Prostate gland (tissue), 2 donors: ENCODE results near the gene NDFIP1. TPM values are rescaled to one million over a fixed set of nuclear protein-coding genes. Genes with fewer than 3 reads are reported as not detected.

Source experiments
- DNase-seq: peaks from one replicate; pipeline ENCODE4 v3.0.0-alpha.2; 2019; ENCODE audit warnings: low spot score
- H3K27ac ChIP-seq, 2 donors: fragments of 200-600 bp; sonication (generic); 2 replicates each; pipeline ENCODE4 v1.5.1; 2017 to 2019
- H3K27me3 ChIP-seq: fragments of 200-600 bp; sonication (generic); replicated peaks from 2 replicates; pipeline ENCODE4 v1.5.1; 2019; ENCODE audit not compliant: insufficient read depth
- H3K36me3 ChIP-seq, 2 donors: fragments of 200-600 bp; sonication (generic); 1 replicate in 1 of 2; 2 replicates in 1 of 2; pipeline versions ENCODE4 v1.5.1 to v1.8.1; 2017 to 2019
- H3K4me1 ChIP-seq: fragments of 200-600 bp; sonication (generic); replicated peaks from 2 replicates; pipeline ENCODE4 v1.5.1; 2019
- H3K4me3 ChIP-seq, 2 donors: fragments of 200-600 bp; sonication (generic); 2 replicates each; pipeline ENCODE4 v1.5.1; 2017 to 2019
- H3K9me3 ChIP-seq: fragments of 200-600 bp; sonication (generic); 2 replicates; pipeline ENCODE4 v1.5.1; 2017
- CTCF ChIP-seq, 4 experiments: fragments of 200-600 bp in 2 of 4; fragments of 450-650 bp in 2 of 4; sonication (generic) in 2 of 4; IDR thresholded peaks; 1 replicate in 3 of 4; 2 replicates in 1 of 4; pipeline ENCODE4 v1.5.1; 2016 to 2019; ENCODE audit warnings: antibody characterized with exemption in 4 of 4, mild to moderate bottlenecking in 2 of 4, moderate library complexity in 2 of 4
- POLR2A ChIP-seq: fragments of 450-650 bp; IDR thresholded peaks from one replicate; pipeline ENCODE4 v1.6.1; 2016; ENCODE audit warnings: antibody characterized with exemption, mild to moderate bottlenecking
- POLR2AphosphoS5 ChIP-seq: sonication (generic); formaldehyde crosslinking; IDR thresholded peaks from one replicate; pipeline ENCODE4 v1.6.1; 2017; ENCODE audit warnings: antibody characterized with exemption
- WGBS: methylation state at CpG from one replicate; pipeline ENCODE4 v1.1.5; 2018; 5-methylcytosine and 5-hydroxymethylcytosine counted together
- intact Hi-C: fragments of 100-400 bp; cut with DNase I; formaldehyde crosslinking; loops from one replicate; pipeline ENCODE4 v1.14.2; 2022
- total RNA-seq, 2 donors: library from RNA; depleted of rRNA; stranded (reverse); fragments of >200 nt; gene quantifications; one replicate each; pipeline ENCODE4 v1.1.0, GENCODE V29; 2016

The NDFIP1 gene
- total RNA-seq, 2 donors from 2014 or later: 134 to 234 TPM

- Histone ChIP-seq H3K9me3 (no peaks in the 10 kb centered on the region), H3K4me3 (no peak overlapping the region), H3K27ac (no peak overlapping the region), H3K27me3 (no peaks in the 10 kb centered on the region), H3K4me1 (no peaks in the 10 kb centered on the region), H3K36me3 (no peaks in the 10 kb centered on the region)
- no peak for DNase-seq
- TF ChIP-seq CTCF (IDR thresholded peaks at IDR 0.05): no peak
- no peak for TF ChIP-seq POLR2A
- no peak for TF ChIP-seq POLR2AphosphoS5
- intact Hi-C loops: no loop called here
Measured at GRCh38 chr5:142159354-142159753, 50.8 kb downstream of the NDFIP1 start.

GRCh38 chr5:142164315-142164714, 55.7 kb downstream of the NDFIP1 start:
- intact Hi-C loops: no loop called here
- Histone ChIP-seq H3K9me3 (no peaks in the 10 kb centered on the region), H3K36me3 (no peaks in the 10 kb centered on the region), H3K4me1 (no peaks in the 10 kb centered on the region), H3K4me3 (no peak overlapping the region), H3K27ac (no peak overlapping the region), H3K27me3 (no peaks in the 10 kb centered on the region)
- DNase-seq: no peak
- WGBS: 84% methylated on average over 5 of the region's 5 CpGs
- TF ChIP-seq POLR2AphosphoS5 (no peak), CTCF (IDR thresholded peaks at IDR 0.05) (no peak), POLR2A (no peak)

GRCh38 chr5:142166754-142167153, 58.2 kb downstream of the NDFIP1 start:
- no peaks in the 10 kb centered on the region for H3K9me3 ChIP-seq
- H3K27me3 ChIP-seq: no peaks in the 10 kb centered on the region
- no peak for TF ChIP-seq CTCF (IDR thresholded peaks at IDR 0.05)
- TF ChIP-seq POLR2A: no peak
- TF ChIP-seq POLR2AphosphoS5: no peak
- WGBS: 97% methylated on average over 4 of the region's 4 CpGs
- H3K36me3 ChIP-seq: no peaks in the 10 kb centered on the region
- no peak for DNase-seq
- no peak overlapping the region for H3K4me3 ChIP-seq
- no peak overlapping the region for H3K27ac ChIP-seq
- no peaks in the 10 kb centered on the region for H3K4me1 ChIP-seq
- intact Hi-C loops: loop anchor here (5.0 kb wide), 1 partner anchor 386 kb away; no protein-coding TSS in a partner anchor

GRCh38 chr5:142167458-142167857, 58.9 kb downstream of the NDFIP1 start:
- Histone ChIP-seq H3K27ac (no peak overlapping the region), H3K36me3 (no peaks in the 10 kb centered on the region), H3K4me3 (no peak overlapping the region), H3K27me3 (no peaks in the 10 kb centered on the region), H3K9me3 (no peaks in the 10 kb centered on the region), H3K4me1 (no peaks in the 10 kb centered on the region)
- TF ChIP-seq POLR2AphosphoS5 (no peak), CTCF (IDR thresholded peaks at IDR 0.05) (no peak), POLR2A (no peak)
- no peak for DNase-seq
- intact Hi-C loops: loop anchor here (5.0 kb wide), 1 partner anchor 385 kb away; no protein-coding TSS in a partner anchor
- 98% methylated on average over 6 of the region's 6 CpGs for WGBS

GRCh38 chr5:142168365-142168764, 59.8 kb downstream of the NDFIP1 start:
- no peaks in the 10 kb centered on the region for H3K27me3 ChIP-seq
- H3K36me3 ChIP-seq: no peaks in the 10 kb centered on the region
- 87% methylated on average over 3 of the region's 3 CpGs for WGBS
- H3K4me1 ChIP-seq: no peaks in the 10 kb centered on the region
- H3K27ac ChIP-seq: no peak overlapping the region
- TF ChIP-seq POLR2AphosphoS5 (no peak), CTCF (IDR thresholded peaks at IDR 0.05) (no peak), POLR2A (no peak)
- DNase-seq: no peak
- no peaks in the 10 kb centered on the region for H3K9me3 ChIP-seq
- intact Hi-C loops: loop anchor here (5.0 kb wide), 1 partner anchor 384 kb away; no protein-coding TSS in a partner anchor
- H3K4me3 ChIP-seq: no peak overlapping the region
